Endothelial cell (in vitro differentiated cells): Measurements from ENCODE around the gene OR6S1. TPM values are rescaled to one million over a fixed set of nuclear protein-coding genes. Genes with fewer than 3 reads are reported as not detected.
A peak's percentile ranks its signal among the peaks of the same experiment; 100 is the strongest.
"Not testable (repeated sequence)": the region's sequence is repeated elsewhere in the genome, so short reads cannot be mapped to it uniquely, and the experiment has no call there.

ENCODE experiments used
- DNase-seq: peaks from one replicate; pipeline ENCODE4 v3.0.0; 2021; ENCODE audit warnings: low spot score
- H3K27ac Mint-ChIP-seq: one replicate; pipeline ENCODE4 v1.8.0; 2021; ENCODE audit warnings: mixed read lengths, inconsistent platforms; ENCODE audit not compliant: unreplicated experiment
- H3K27me3 Mint-ChIP-seq: one replicate; pipeline ENCODE4 v1.8.0; 2021; ENCODE audit warnings: mild to moderate bottlenecking, moderate library complexity, mixed read lengths, inconsistent platforms; ENCODE audit not compliant: unreplicated experiment
- H3K36me3 Mint-ChIP-seq: one replicate; pipeline ENCODE4 v1.8.0; 2021; ENCODE audit warnings: mild to moderate bottlenecking, low read depth, mixed read lengths, inconsistent platforms; ENCODE audit not compliant: unreplicated experiment
- H3K4me1 Mint-ChIP-seq: one replicate; pipeline ENCODE4 v1.8.0; 2021; ENCODE audit warnings: mild to moderate bottlenecking, mixed read lengths, inconsistent platforms; ENCODE audit not compliant: unreplicated experiment
- H3K4me3 Mint-ChIP-seq: one replicate; pipeline ENCODE4 v1.8.0; 2021; ENCODE audit warnings: mild to moderate bottlenecking, mixed read lengths, inconsistent platforms; ENCODE audit not compliant: unreplicated experiment
- H3K9me3 Mint-ChIP-seq: one replicate; pipeline ENCODE4 v1.8.0; 2021; ENCODE audit warnings: mixed read lengths, inconsistent platforms; ENCODE audit not compliant: unreplicated experiment
- CTCF ChIP-seq: fragments of 200-600 bp; sonication (generic); IDR thresholded peaks from one replicate; pipeline ENCODE4 v1.5.0; 2021; ENCODE audit warnings: antibody characterized with exemption; ENCODE audit not compliant: unreplicated experiment
- total RNA-seq: library from RNA; stranded (reverse); fragmentation: NEBNext Ultra II Directional; extraction: Animal tissue kit (Norgen Biotek cat#: 25700); gene quantifications from one replicate; pipeline ENCODE4 v1.2.1, GENCODE V29; 2021; ENCODE audit not compliant: unreplicated experiment

OR6S1 gene
- total RNA-seq, 1 donor from 2014 or later, result not detected

- Mint-ChIP-seq H3K27me3 (peaks cover 12% of the 10 kb centered on the region), H3K4me1 (peaks cover 4% of the 10 kb centered on the region), H3K27ac (no peak overlapping the region), H3K4me3 (peak overlapping the region; percentile 67), H3K36me3 (no peaks in the 10 kb centered on the region), H3K9me3 (no peaks in the 10 kb centered on the region)
- DNase-seq, result peak; percentile 37
- TF ChIP-seq CTCF, result no peak
These were observed 11.8 kb upstream of the OR6S1 start for GRCh38 chr14:20652996-20653975.

- H3K4me1 Mint-ChIP-seq, result no peaks in the 10 kb centered on the region
- no peak overlapping the region for H3K27ac Mint-ChIP-seq
- no peak overlapping the region for H3K4me3 Mint-ChIP-seq
- H3K36me3 Mint-ChIP-seq, result no peaks in the 10 kb centered on the region
- H3K9me3 Mint-ChIP-seq, result no peaks in the 10 kb centered on the region
- no peak for DNase-seq
- no peak for TF ChIP-seq CTCF
- no peaks in the 10 kb centered on the region for H3K27me3 Mint-ChIP-seq
These were observed 4.0 kb upstream of the OR6S1 start for GRCh38 chr14:20645481-20645880.

GRCh38 chr14:20644520-20644919 is 3.0 kb upstream of the OR6S1 start:
- Mint-ChIP-seq H3K27me3 (no peaks in the 10 kb centered on the region), H3K4me3 (no peak overlapping the region), H3K4me1 (no peaks in the 10 kb centered on the region), H3K36me3 (no peaks in the 10 kb centered on the region), H3K9me3 (no peaks in the 10 kb centered on the region), H3K27ac (no peak overlapping the region)
- TF ChIP-seq CTCF, result no peak
- DNase-seq, result no peak

- H3K4me1 Mint-ChIP-seq, DNase-seq, H3K27ac Mint-ChIP-seq, H3K27me3 Mint-ChIP-seq, H3K9me3 Mint-ChIP-seq, H3K36me3 Mint-ChIP-seq, H3K4me3 Mint-ChIP-seq: not testable (repeated sequence)
These were observed 1.3 kb upstream of the OR6S1 start for GRCh38 chr14:20642755-20643154.

- no peaks in the 10 kb centered on the region for H3K4me1 Mint-ChIP-seq
- DNase-seq, result no peak
- no peaks in the 10 kb centered on the region for H3K27me3 Mint-ChIP-seq
- no peaks in the 10 kb centered on the region for H3K9me3 Mint-ChIP-seq
- no peak for TF ChIP-seq CTCF
- no peak overlapping the region for H3K27ac Mint-ChIP-seq
- H3K4me3 Mint-ChIP-seq, result no peak overlapping the region
- no peaks in the 10 kb centered on the region for H3K36me3 Mint-ChIP-seq
These were observed 691 bp upstream of the OR6S1 start for GRCh38 chr14:20642182-20642581.
